Body of pancreas (tissue), 4 donors: Measurements from ENCODE around the gene MYADML2.

Source experiments
- CTCF ChIP-seq, 7 experiments: fragments of 450-650 bp in 4 of 7; fragments of 200-600 bp in 3 of 7; sonication (generic) in 3 of 7; IDR thresholded peaks; one replicate each; pipeline ENCODE4 v1.5.1; 2016 to 2019; ENCODE audit warnings: antibody characterized with exemption in 7 of 7
- POLR2A ChIP-seq, 3 donors: fragments of 450-650 bp; IDR thresholded peaks; one replicate each; pipeline ENCODE4 v1.6.1; 2016; ENCODE audit warnings: antibody characterized with exemption in 3 of 3, mild to moderate bottlenecking in 2 of 3

- no peak for TF ChIP-seq CTCF (IDR thresholded peaks at IDR 0.05)
- TF ChIP-seq POLR2A (IDR thresholded peaks at IDR 0.05), result no peak
These were observed 9.9 kb upstream of the MYADML2 start for GRCh38 chr17:81956607-81957589.
